SK-N-MC (cell line): ENCODE measurements around the gene PML.

Experiments
- DNase-seq: peaks from one replicate; pipeline ENCODE4 v3.0.0-alpha.2; 2011; ENCODE audit warnings: low read depth, low spot score
- H3K27ac ChIP-seq: fragments of 200-600 bp; sonication (generic); 2 replicates; pipeline ENCODE4 v1.5.1; 2016; ENCODE audit warnings: mixed run types
- H3K36me3 ChIP-seq: fragments of 200-600 bp; sonication (generic); 2 replicates; pipeline ENCODE4 v1.6.1; 2017; ENCODE audit warnings: antibody characterized with exemption, low read length, mixed read lengths; ENCODE audit not compliant: insufficient read depth
- H3K4me3 ChIP-seq: fragments of 200-600 bp; sonication (generic); 2 replicates; pipeline ENCODE4 v1.5.1; 2016
- H3K9ac ChIP-seq: fragments of 200-600 bp; sonication (generic); 2 replicates; pipeline ENCODE4 v1.8.0; 2017; ENCODE audit warnings: mixed run types, mixed read lengths; ENCODE audit not compliant: insufficient read length
- H3K9me3 ChIP-seq: fragments of 200-600 bp; sonication (generic); 2 replicates; pipeline ENCODE4 v1.6.1; 2017; ENCODE audit warnings: low read depth, mild to moderate bottlenecking, antibody characterized with exemption, low read length, moderate library complexity, mixed read lengths
- EZH2 ChIP-seq: fragments of 200-600 bp; sonication (generic); IDR thresholded peaks from one replicate; pipeline ENCODE4 v1.6.1; 2017; ENCODE audit warnings: antibody characterized with exemption
- FOXP2 ChIP-seq: optimal IDR thresholded peaks from 2 replicates; pipeline ENCODE3; 2011; ENCODE audit warnings: mild to moderate bottlenecking, moderate library complexity; ENCODE audit not compliant: insufficient read depth; ENCODE audit errors: extremely low read length, control extremely low read depth
- POLR2AphosphoS5 ChIP-seq: IDR thresholded peaks from 2 replicates; pipeline ENCODE4 v1.6.1; 2012; ENCODE audit warnings: mild to moderate bottlenecking, low read depth, low read length, borderline replicate concordance

The PML gene

GRCh38 chr15:74006774-74007639 lies 12.5 kb downstream of the PML start:
- Histone ChIP-seq H3K9ac (no peak overlapping the region), H3K36me3 (no peaks in the 10 kb centered on the region), H3K9me3 (no peaks in the 10 kb centered on the region), H3K27ac (no peak overlapping the region), H3K4me3 (no peak overlapping the region)
- TF ChIP-seq EZH2 (no peak), FOXP2 (no peak), POLR2AphosphoS5 (no peak)
- no peak for DNase-seq

- no peaks in the 10 kb centered on the region for H3K36me3 ChIP-seq
- TF ChIP-seq POLR2AphosphoS5 (no peak), FOXP2 (no peak), EZH2 (no peak)
- H3K9ac ChIP-seq = no peak overlapping the region
- no peak for DNase-seq
- H3K9me3 ChIP-seq = no peaks in the 10 kb centered on the region
- H3K27ac ChIP-seq = no peak overlapping the region
- no peak overlapping the region for H3K4me3 ChIP-seq
Observed at GRCh38 chr15:74007820-74008371, 13.4 kb downstream of the PML start.

GRCh38 chr15:74008901-74009300 lies 14.4 kb downstream of the PML start:
- no peak for TF ChIP-seq FOXP2
- no peak for TF ChIP-seq POLR2AphosphoS5
- TF ChIP-seq EZH2 = no peak
- H3K9ac ChIP-seq = no peak overlapping the region
- no peaks in the 10 kb centered on the region for H3K9me3 ChIP-seq
- H3K27ac ChIP-seq = no peak overlapping the region
- no peaks in the 10 kb centered on the region for H3K36me3 ChIP-seq
- H3K4me3 ChIP-seq = no peak overlapping the region
- no peak for DNase-seq

- DNase-seq = no peak
- Histone ChIP-seq H3K9ac (no peak overlapping the region), H3K4me3 (no peak overlapping the region), H3K27ac (no peak overlapping the region), H3K9me3 (no peaks in the 10 kb centered on the region), H3K36me3 (no peaks in the 10 kb centered on the region)
- TF ChIP-seq POLR2AphosphoS5 = no peak
- TF ChIP-seq FOXP2 = no peak
Observed at GRCh38 chr15:74010929-74011540, 16.5 kb downstream of the PML start.

- no peaks in the 10 kb centered on the region for H3K36me3 ChIP-seq
- DNase-seq = no peak
Observed at GRCh38 chr15:74011610-74012009, 17.1 kb downstream of the PML start.

GRCh38 chr15:74013374-74013894 lies 18.9 kb downstream of the PML start:
- Histone ChIP-seq H3K9ac (no peak overlapping the region), H3K4me3 (no peak overlapping the region), H3K9me3 (no peaks in the 10 kb centered on the region), H3K36me3 (no peaks in the 10 kb centered on the region), H3K27ac (no peak overlapping the region)
- TF ChIP-seq FOXP2 = no peak
- TF ChIP-seq POLR2AphosphoS5 = no peak
- TF ChIP-seq EZH2 = no peak
- DNase-seq = no peak

More at GRCh38 chr15:74011610-74012009, 17.1 kb downstream of the PML start:
- Histone ChIP-seq H3K4me3 (no peak overlapping the region), H3K27ac (no peak overlapping the region), H3K9me3 (no peaks in the 10 kb centered on the region), H3K9ac (no peak overlapping the region)
- TF ChIP-seq POLR2AphosphoS5 = no peak

GRCh38 chr15:74019734-74020133 lies 25.2 kb downstream of the PML start:
- Histone ChIP-seq H3K27ac (no peak overlapping the region), H3K4me3 (no peak overlapping the region), H3K36me3 (no peaks in the 10 kb centered on the region; the same call in 1 of the 2 replicates), H3K9ac (no peak overlapping the region), H3K9me3 (no peaks in the 10 kb centered on the region)
- TF ChIP-seq FOXP2 = no peak
- no peak for TF ChIP-seq EZH2
- TF ChIP-seq POLR2AphosphoS5 = no peak
- no peak for DNase-seq

- no peak for TF ChIP-seq EZH2
- TF ChIP-seq POLR2AphosphoS5 = no peak
- no peak for TF ChIP-seq FOXP2
- H3K9me3 ChIP-seq = no peaks in the 10 kb centered on the region
- DNase-seq = no peak
- H3K27ac ChIP-seq = no peak overlapping the region
- no peak overlapping the region for H3K9ac ChIP-seq
- no peaks in the 10 kb centered on the region; the same call in 1 of the 2 replicates for H3K36me3 ChIP-seq
- no peak overlapping the region for H3K4me3 ChIP-seq
Observed at GRCh38 chr15:74022706-74023470, 28.4 kb downstream of the PML start.
